H1 (cell line): ENCODE results near the gene GPR26. TPM values are rescaled to one million over a fixed set of nuclear protein-coding genes. Genes with fewer than 3 reads are reported as not detected.

Experiments
- PHF8 ChIP-seq: fragments of 200-600 bp; sonication (generic); conservative IDR thresholded peaks from 2 replicates; pipeline ENCODE4 v1.7.1; 2012; ENCODE audit warnings: low read depth, mild to moderate bottlenecking, inconsistent platforms, low read length, moderate library complexity
- POU5F1 ChIP-seq: IDR thresholded peaks from 2 replicates; pipeline ENCODE4 v1.6.1; 2011; ENCODE audit warnings: low read depth, mild to moderate bottlenecking, low read length, moderate library complexity
- SP2 ChIP-seq: IDR thresholded peaks from 2 replicates; pipeline ENCODE4 v1.6.1; 2012; ENCODE audit warnings: mild to moderate bottlenecking, low read length, inconsistent platforms
- TAF7 ChIP-seq: optimal IDR thresholded peaks from 2 replicates; pipeline ENCODE3; 2011; ENCODE audit warnings: low read depth, mild to moderate bottlenecking, inconsistent platforms, low read length, moderate library complexity, borderline replicate concordance
- TEAD4 ChIP-seq: IDR thresholded peaks from 2 replicates; pipeline ENCODE4 v1.6.1; 2012; ENCODE audit warnings: low read depth, low read length, inconsistent platforms, mixed read lengths
- polyA plus RNA-seq, 7 experiments: library from polyadenylated mRNA; depleted of rRNA in 3 of 7; stranded (reverse) in 5 of 7; unstranded in 2 of 7; fragments of >200 nt in 5 of 7; fragments of 200-250 nt in 2 of 7; gene quantifications; 1 replicate in 5 of 7; 2 replicates in 1 of 7; 4 replicates in 1 of 7; pipeline versions ENCODE4 v1.2.1 to v1.2.3, GENCODE V29; 2011 to 2013; ENCODE audit warnings: missing spikeins in 2 of 7, mixed read lengths in 2 of 7
- total RNA-seq: library from RNA; stranded (reverse); fragmentation: NEBNext Ultra II Directional; extraction: Animal tissue kit (Norgen Biotek cat#: 25700); gene quantifications from 2 replicates; pipeline ENCODE4 v1.2.1, GENCODE V29; 2021
- TF ChIP-seq, protein P1 (sequence below): IDR thresholded peaks from 2 replicates; pipeline ENCODE4 v1.6.1; 2012; ENCODE audit warnings: low read length, inconsistent platforms

Gene GPR26
- total and polyA plus RNA-seq, 2 of the 8 experiments (the other 6 are each of a cell fraction or from before 2014, with no cell fraction given) = 0.09 to 0.21 TPM

DNA sequence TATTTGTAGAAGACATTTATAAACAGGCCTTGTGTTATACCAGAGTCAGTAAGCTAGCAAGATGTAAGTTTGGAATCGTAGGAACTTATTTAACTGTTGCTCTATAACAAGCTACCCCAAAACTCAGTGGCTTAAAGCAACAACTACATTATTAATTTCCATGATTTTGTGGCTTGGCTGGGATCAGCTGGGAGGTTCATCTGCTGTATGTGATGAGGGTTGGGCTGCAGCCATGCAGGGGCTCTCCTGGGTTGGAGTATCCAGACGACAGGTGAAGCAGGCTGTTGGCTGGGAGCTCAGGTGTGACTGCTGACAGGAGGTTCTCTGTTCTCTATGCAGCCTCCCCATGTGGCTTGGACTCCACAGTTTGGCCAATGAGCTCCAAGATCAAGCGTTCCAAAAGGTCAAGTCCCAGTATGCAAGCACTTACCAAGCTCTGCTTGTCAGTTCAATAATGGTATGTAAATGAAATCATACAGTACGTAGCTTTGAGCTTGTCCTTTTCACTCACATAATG lies 52.4 kb downstream of the GPR26 start (continued):
- TF ChIP-seq, protein P1, sequence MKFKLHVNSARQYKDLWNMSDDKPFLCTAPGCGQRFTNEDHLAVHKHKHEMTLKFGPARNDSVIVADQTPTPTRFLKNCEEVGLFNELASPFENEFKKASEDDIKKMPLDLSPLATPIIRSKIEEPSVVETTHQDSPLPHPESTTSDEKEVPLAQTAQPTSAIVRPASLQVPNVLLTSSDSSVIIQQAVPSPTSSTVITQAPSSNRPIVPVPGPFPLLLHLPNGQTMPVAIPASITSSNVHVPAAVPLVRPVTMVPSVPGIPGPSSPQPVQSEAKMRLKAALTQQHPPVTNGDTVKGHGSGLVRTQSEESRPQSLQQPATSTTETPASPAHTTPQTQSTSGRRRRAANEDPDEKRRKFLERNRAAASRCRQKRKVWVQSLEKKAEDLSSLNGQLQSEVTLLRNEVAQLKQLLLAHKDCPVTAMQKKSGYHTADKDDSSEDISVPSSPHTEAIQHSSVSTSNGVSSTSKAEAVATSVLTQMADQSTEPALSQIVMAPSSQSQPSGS = no peak
- no peak for TF ChIP-seq POU5F1
- no peak for TF ChIP-seq TAF7
- no peak for TF ChIP-seq TEAD4
- TF ChIP-seq SP2 = no peak
- no peak for TF ChIP-seq PHF8
